T-cell (primary cell): Measurements from ENCODE around the gene DOCK4. TPM values are rescaled to one million over a fixed set of nuclear protein-coding genes. Genes with fewer than 3 reads are reported as not detected.

Experiments
- ATAC-seq, 4 experiments: fragments of 200-7000 bp in 3 of 4; fragments of 150-1000 bp in 1 of 4; cut with Tn5 transposase; replicated peaks in 1 of 4; 1 replicate in 3 of 4; 2 replicates in 1 of 4; pipeline ENCODE4 v1.10.0; 2021; ENCODE audit warnings: moderate library complexity in 3 of 4, mild to moderate bottlenecking in 2 of 4, moderate number of reproducible peaks in 1 of 4
- CTCF ChIA-PET, 2 donors: fragments of 300-600 bp; sonication (Branson Sonifier 250); formaldehyde crosslinking; loops; one replicate each; lab custom pipeline; 2022; ENCODE audit warnings: antibody characterized with exemption in 2 of 2; lab: Charles Lee
- POLR2A ChIA-PET, 2 donors: fragments of 300-600 bp; sonication (Branson Sonifier 250); formaldehyde crosslinking; loops; one replicate each; lab custom pipeline; 2022; ENCODE audit warnings: antibody characterized with exemption in 2 of 2; lab: Charles Lee
- DNase-seq, 35 experiments: peaks; one replicate each; pipeline versions ENCODE4 v3.0.0 to v3.0.0-alpha.2; 2013 to 2023
- H3K27ac ChIP-seq: one replicate; pipeline ENCODE4 v1.5.1; 2013; ENCODE audit warnings: low read length
- H3K27me3 ChIP-seq, 2 experiments: replicated peaks in 1 of 2; 1 replicate in 1 of 2; 2 replicates in 1 of 2; pipeline versions ENCODE4 v1.6.1 to v1.7.0; 2013; ENCODE audit warnings: low read length in 1 of 2, mixed read lengths in 1 of 2; ENCODE audit not compliant: control insufficient read depth in 2 of 2, insufficient read depth in 2 of 2; ENCODE audit errors: extremely low read depth in 1 of 2
- H3K36me3 ChIP-seq, 2 donors: 1 replicate in 1 of 2; 2 replicates in 1 of 2; pipeline versions ENCODE4 v1.6.1 to v1.7.0; 2013; ENCODE audit warnings: low read length in 1 of 2; ENCODE audit not compliant: control insufficient read depth in 2 of 2, insufficient read depth in 1 of 2; ENCODE audit errors: extremely low read depth in 1 of 2
- H3K4me1 ChIP-seq, 2 experiments: 1 replicate in 1 of 2; 2 replicates in 1 of 2; pipeline versions ENCODE4 v1.6.1 to v1.7.0; 2013; ENCODE audit warnings: low read length in 2 of 2, mixed read lengths in 1 of 2; ENCODE audit not compliant: insufficient read depth in 2 of 2, control insufficient read depth in 1 of 2; ENCODE audit errors: extremely low read depth in 1 of 2
- H3K4me3 ChIP-seq, 2 donors: 1 replicate in 1 of 2; 2 replicates in 1 of 2; pipeline versions ENCODE4 v1.5.1 to v1.7.0; 2013; ENCODE audit warnings: mild to moderate bottlenecking in 2 of 2, low read length in 1 of 2, moderate library complexity in 1 of 2; ENCODE audit not compliant: control insufficient read depth in 1 of 2; ENCODE audit errors: extremely low read depth in 1 of 2
- H3K9me3 ChIP-seq: 2 replicates; pipeline ENCODE4 v1.7.0; 2013
- H3K27ac Mint-ChIP-seq, 2 donors: one replicate each; pipeline ENCODE4 v1.8.0; 2020 to 2021; ENCODE audit warnings: mild to moderate bottlenecking in 2 of 2, mixed read lengths in 2 of 2
- H3K27me3 Mint-ChIP-seq, 2 donors: one replicate each; pipeline ENCODE4 v1.8.0; 2021 to 2022; ENCODE audit warnings: mixed read lengths in 2 of 2
- H3K36me3 Mint-ChIP-seq: one replicate; pipeline ENCODE4 v1.8.0; 2021; ENCODE audit warnings: mixed read lengths
- H3K4me1 Mint-ChIP-seq, 3 donors: one replicate each; pipeline ENCODE4 v1.8.0; 2020 to 2022; ENCODE audit warnings: mixed read lengths in 3 of 3, mild to moderate bottlenecking in 1 of 3
- H3K4me3 Mint-ChIP-seq, 3 donors: one replicate each; pipeline ENCODE4 v1.8.0; 2020 to 2022; ENCODE audit warnings: mild to moderate bottlenecking in 3 of 3, mixed read lengths in 3 of 3, moderate library complexity in 3 of 3
- H3K9me3 Mint-ChIP-seq, 3 donors: one replicate each; pipeline ENCODE4 v1.8.0; 2020 to 2022; ENCODE audit warnings: mixed read lengths in 3 of 3
- WGBS: methylation state at CpG from one replicate; pipeline ENCODE4 v1.1.5; 2013; ENCODE audit warnings: missing lambda C conversion rate; ENCODE audit not compliant: insufficient coverage; 5-methylcytosine and 5-hydroxymethylcytosine counted together
- total RNA-seq, 35 experiments: library from RNA in 6 of 35; stranded (reverse) in 6 of 35; fragments of 120-200 nt in 1 of 35; gene quantifications; one replicate each; pipeline versions ENCODE4 v1.2.1 to v1.2.4 and lab custom pipeline; 2013 to 2026

The DOCK4 gene
- total RNA-seq, 5 donors from 2014 or later (not counting 1 experiment from before 2014, with no cell fraction given), result 0.35 to 1.4 (median 0.85) TPM

- no peaks in the 10 kb centered on the region for H3K9me3 ChIP-seq
- H3K4me3 Mint-ChIP-seq, result no peak overlapping the region
- no peak overlapping the region for H3K4me3 ChIP-seq
- ChIA-PET POLR2A (no interaction called here), CTCF (no interaction called here)
- WGBS, result no CpG with 5 or more reads among the region's 1 CpG
- H3K4me1 ChIP-seq, result no peaks in the 10 kb centered on the region
- peaks cover 4 to 18% (median 11%) of the 10 kb centered on the region in 3 donors for H3K9me3 Mint-ChIP-seq
- no peak for DNase-seq
- no peaks in the 10 kb centered on the region for H3K36me3 ChIP-seq
- no peak overlapping the region for H3K27ac ChIP-seq
- no peaks in the 10 kb centered on the region for H3K27me3 ChIP-seq
- no peak for ATAC-seq
- H3K4me1 Mint-ChIP-seq, result no peaks in the 10 kb centered on the region
- H3K27me3 Mint-ChIP-seq, result no peaks in the 10 kb centered on the region
- H3K27ac Mint-ChIP-seq, result no peak overlapping the region
- H3K36me3 Mint-ChIP-seq, result no peaks in the 10 kb centered on the region
Observed at GRCh38 chr7:111937163-111937562, 269.0 kb downstream of the DOCK4 start.

- no peak overlapping the region for H3K27ac ChIP-seq
- ATAC-seq (no peak), DNase-seq (no peak)
- no peaks in the 10 kb centered on the region for H3K4me1 ChIP-seq
- Mint-ChIP-seq H3K9me3 (peaks cover 0 to 10% (median 2%) of the 10 kb centered on the region in 3 donors), H3K36me3 (no peaks in the 10 kb centered on the region), H3K27me3 (no peaks in the 10 kb centered on the region), H3K4me1 (no peaks in the 10 kb centered on the region), H3K4me3 (no peak overlapping the region), H3K27ac (no peak overlapping the region)
- WGBS, result 90% methylated on average over 1 of the region's 4 CpGs
- no peak overlapping the region for H3K4me3 ChIP-seq
- H3K9me3 ChIP-seq, result no peaks in the 10 kb centered on the region
- POLR2A ChIA-PET, result no interaction called here
- CTCF ChIA-PET, result no interaction called here
- H3K27me3 ChIP-seq, result no peaks in the 10 kb centered on the region
- no peaks in the 10 kb centered on the region for H3K36me3 ChIP-seq
Observed at GRCh38 chr7:111933609-111934008, 272.6 kb downstream of the DOCK4 start.

- no peaks in the 10 kb centered on the region for H3K36me3 ChIP-seq
- ChIA-PET CTCF (no interaction called here), POLR2A (no interaction called here)
- no CpG with 5 or more reads among the region's 1 CpG for WGBS
- ATAC-seq (no peak), DNase-seq (no peak)
- peaks cover 0 to 2% (median 0%) of the 10 kb centered on the region in 3 donors for H3K9me3 Mint-ChIP-seq
- no peak overlapping the region for H3K27ac ChIP-seq
- H3K27ac Mint-ChIP-seq, result no peak overlapping the region
- H3K27me3 ChIP-seq, result no peaks in the 10 kb centered on the region
- no peak overlapping the region for H3K4me3 Mint-ChIP-seq
- H3K4me1 ChIP-seq, result no peaks in the 10 kb centered on the region
- H3K36me3 Mint-ChIP-seq, result no peaks in the 10 kb centered on the region
- H3K9me3 ChIP-seq, result no peaks in the 10 kb centered on the region
- no peaks in the 10 kb centered on the region for H3K4me1 Mint-ChIP-seq
- no peaks in the 10 kb centered on the region for H3K27me3 Mint-ChIP-seq
- H3K4me3 ChIP-seq, result no peak overlapping the region
Observed at GRCh38 chr7:111931958-111932357, 274.2 kb downstream of the DOCK4 start.

GRCh38 chr7:111931016-111931517 lies 275.1 kb downstream of the DOCK4 start:
- 64% methylated on average over 2 of the region's 3 CpGs for WGBS
- CTCF ChIA-PET, result no interaction called here
- Histone ChIP-seq H3K9me3 (no peaks in the 10 kb centered on the region), H3K27me3 (no peaks in the 10 kb centered on the region), H3K36me3 (no peaks in the 10 kb centered on the region), H3K4me3 (no peak overlapping the region), H3K27ac (no peak overlapping the region), H3K4me1 (no peaks in the 10 kb centered on the region)
- Mint-ChIP-seq H3K9me3 (peaks cover 0 to 2% (median 0%) of the 10 kb centered on the region in 3 donors), H3K4me3 (no peak overlapping the region), H3K4me1 (no peaks in the 10 kb centered on the region), H3K27me3 (no peaks in the 10 kb centered on the region), H3K27ac (no peak overlapping the region), H3K36me3 (no peaks in the 10 kb centered on the region)
- no peak for ATAC-seq
- no peak for DNase-seq
- POLR2A ChIA-PET, result no interaction called here

GRCh38 chr7:111929264-111929663 lies 276.9 kb downstream of the DOCK4 start:
- DNase-seq (no peak), ATAC-seq (no peak)

GRCh38 chr7:111927353-111928019 lies 278.7 kb downstream of the DOCK4 start:
- no peak for ATAC-seq

More at GRCh38 chr7:111929264-111929663, 276.9 kb downstream of the DOCK4 start:
- Histone ChIP-seq H3K4me1 (no peaks in the 10 kb centered on the region), H3K4me3 (no peak overlapping the region), H3K36me3 (no peaks in the 10 kb centered on the region), H3K27ac (no peak overlapping the region), H3K27me3 (no peaks in the 10 kb centered on the region), H3K9me3 (no peaks in the 10 kb centered on the region)
- CTCF ChIA-PET, result no interaction called here
- POLR2A ChIA-PET, result no interaction called here
- Mint-ChIP-seq H3K4me1 (no peaks in the 10 kb centered on the region), H3K9me3 (peaks cover 0 to 2% (median 0%) of the 10 kb centered on the region in 3 donors), H3K27ac (no peak overlapping the region), H3K4me3 (no peak overlapping the region), H3K27me3 (peaks cover 0 to 1% of the 10 kb centered on the region in 2 donors), H3K36me3 (no peaks in the 10 kb centered on the region)

More at GRCh38 chr7:111927353-111928019, 278.7 kb downstream of the DOCK4 start:
- POLR2A ChIA-PET, result no interaction called here
- no peak overlapping the region for H3K4me3 ChIP-seq
- H3K27me3 Mint-ChIP-seq, result peaks cover 0 to 1% of the 10 kb centered on the region in 2 donors
- DNase-seq, result no peak
- no peaks in the 10 kb centered on the region for H3K9me3 ChIP-seq
- WGBS, result 100% methylated on average over 1 of the region's 4 CpGs
- no peak overlapping the region for H3K27ac Mint-ChIP-seq
- no peaks in the 10 kb centered on the region for H3K4me1 Mint-ChIP-seq
- H3K27me3 ChIP-seq, result no peaks in the 10 kb centered on the region
- H3K4me1 ChIP-seq, result no peaks in the 10 kb centered on the region
- H3K36me3 Mint-ChIP-seq, result no peaks in the 10 kb centered on the region
- H3K4me3 Mint-ChIP-seq, result no peak overlapping the region
- CTCF ChIA-PET, result no interaction called here
- no peaks in the 10 kb centered on the region for H3K9me3 Mint-ChIP-seq
- H3K36me3 ChIP-seq, result no peaks in the 10 kb centered on the region
- H3K27ac ChIP-seq, result no peak overlapping the region
